ENCODE data around the gene SDS.

SDS gene

GRCh38 chr12:113399490-113399889 is 4.2 kb downstream of the SDS start:
- no peak for DNase-seq (ENCODE audit: low read depth in 2 of 2)

DNA sequence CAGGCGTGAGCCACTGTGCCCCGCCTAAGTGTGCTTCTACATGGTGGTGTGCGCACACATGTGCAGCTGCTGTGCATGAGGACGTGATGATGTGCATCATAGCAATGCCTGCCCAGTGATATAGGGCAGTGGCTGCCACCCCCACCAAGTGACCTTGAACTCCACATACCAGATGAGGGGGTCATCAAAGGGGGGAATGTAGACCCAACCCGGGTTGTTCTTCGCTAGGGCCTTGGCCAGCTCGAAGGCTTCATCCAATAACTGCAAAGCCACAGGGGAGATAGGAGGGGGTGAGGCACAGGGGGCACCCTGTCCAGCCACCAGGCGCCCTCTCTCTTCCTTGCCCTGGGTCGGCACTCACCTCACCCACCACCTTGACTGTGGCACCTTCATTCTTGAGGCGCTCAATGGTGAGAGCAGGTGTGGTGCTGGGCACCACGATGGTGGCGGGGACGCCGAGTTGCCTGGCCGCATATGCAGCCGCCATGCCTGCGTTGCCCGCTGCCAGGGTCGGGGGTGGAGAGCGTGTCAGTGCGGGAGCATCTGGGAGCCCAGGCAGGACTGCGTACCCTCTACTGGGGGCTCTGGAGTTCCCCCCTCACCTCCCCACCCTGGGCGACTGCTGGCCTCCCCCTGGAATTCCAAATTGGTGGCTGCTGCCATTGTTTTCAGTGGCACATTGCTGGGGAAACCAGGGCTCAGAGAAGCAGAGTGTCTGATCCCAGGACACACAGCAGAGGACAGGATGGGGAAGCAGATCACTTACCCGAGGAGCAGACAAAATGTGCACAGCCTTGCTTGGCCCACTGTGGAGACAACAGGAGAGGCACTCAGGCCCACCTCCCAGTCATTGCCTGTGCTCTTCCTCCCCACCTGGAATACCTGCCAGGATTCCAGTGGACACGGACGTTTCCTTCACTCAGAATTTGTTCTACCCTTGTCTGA is 5.1 kb downstream of the SDS start:
- no peak for DNase-seq (ENCODE audit: low read depth in 2 of 2)

- no peak for DNase-seq (ENCODE audit: low read depth in 2 of 2)
Observed at GRCh38 chr12:113397497-113398197, 6.0 kb downstream of the SDS start.

DNA sequence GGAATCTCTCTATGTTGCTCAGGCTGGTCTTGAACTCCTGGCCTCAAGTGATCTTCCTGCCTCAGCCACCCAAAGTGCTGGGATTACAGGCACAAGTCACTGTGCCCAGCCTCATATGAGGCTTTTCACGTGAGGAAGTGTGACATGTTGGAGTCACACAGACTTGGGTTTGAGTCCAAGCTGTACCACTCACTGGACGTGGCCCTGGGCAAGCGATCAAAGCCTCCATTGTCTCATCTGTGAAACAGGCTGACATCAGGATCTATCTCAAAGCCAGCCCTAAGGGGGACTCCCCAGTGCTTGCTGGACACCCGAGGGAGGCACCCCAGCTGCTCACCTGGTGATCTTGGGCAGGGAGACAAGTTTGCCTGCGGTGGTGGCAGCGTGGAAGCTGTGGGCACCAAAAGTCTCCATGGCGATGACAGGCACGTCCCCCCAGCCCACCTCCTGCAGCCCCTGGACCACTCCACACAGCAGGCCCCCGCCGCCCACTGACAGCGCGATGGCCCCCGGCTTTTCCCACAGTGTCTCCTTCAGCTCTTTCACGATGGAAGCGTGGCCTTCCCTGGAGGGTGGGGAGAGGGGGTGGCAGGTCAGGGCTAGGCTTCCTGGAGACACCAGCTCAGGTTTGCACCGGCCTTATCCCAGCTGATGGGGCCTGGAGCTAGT is 6.7 kb downstream of the SDS start:
- no peak for DNase-seq (ENCODE audit: low read depth in 2 of 2)

DNA sequence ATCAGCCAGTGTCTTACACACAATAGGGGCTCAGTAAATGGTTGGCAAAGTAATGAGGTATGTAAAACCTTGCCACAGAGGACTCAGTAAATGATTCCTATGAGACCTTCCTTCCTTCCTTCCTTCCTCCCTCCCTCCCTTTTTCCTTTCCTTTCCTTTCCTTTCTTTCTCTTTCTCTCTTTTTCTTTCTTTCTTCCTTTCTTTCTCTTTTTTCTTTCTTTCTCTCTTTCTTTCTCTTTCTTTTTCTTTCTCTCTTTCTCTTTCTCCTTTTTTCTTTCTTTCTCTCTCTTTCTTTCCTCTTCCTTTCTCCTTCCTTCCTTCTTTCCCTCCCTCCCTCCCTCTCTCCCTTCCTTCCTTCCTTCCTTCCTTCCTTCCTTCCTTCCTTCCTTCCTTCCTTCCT is 7.5 kb downstream of the SDS start:
- DNase-seq (ENCODE audit: low read depth in 2 of 2), result no peak

DNA sequence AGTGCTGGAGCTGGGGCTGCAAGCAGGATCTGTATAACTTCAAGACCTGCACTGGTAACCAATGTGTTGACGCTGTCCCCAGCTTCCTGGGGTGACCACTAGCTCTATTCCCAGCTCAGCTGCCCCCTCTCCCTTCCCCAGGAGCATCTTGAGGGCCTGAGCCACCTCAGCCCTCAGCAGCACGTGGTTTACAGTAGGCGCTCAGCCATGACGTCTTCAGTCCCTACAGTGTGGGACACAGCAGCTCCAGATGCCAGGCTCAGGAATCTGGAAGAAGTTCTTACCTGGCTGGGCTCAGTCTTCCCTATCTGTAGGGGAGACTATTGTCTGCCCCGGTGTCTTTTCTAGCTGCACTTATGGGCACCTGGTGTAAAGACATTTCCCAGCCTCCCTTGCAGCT is 8.6 kb downstream of the SDS start:
- DNase-seq (ENCODE audit: low read depth in 2 of 2), result no peak

GRCh38 chr12:113393749-113394148 is 9.9 kb downstream of the SDS start:
- no peak for DNase-seq (ENCODE audit: low read depth in 2 of 2)

GRCh38 chr12:113392988-113393579 is 10.6 kb downstream of the SDS start:
- no peak for DNase-seq (ENCODE audit: low read depth in 2 of 2)

GRCh38 chr12:113392520-113392919 is 11.2 kb downstream of the SDS start:
- DNase-seq (ENCODE audit: low read depth in 2 of 2), result no peak

GRCh38 chr12:113391650-113392337 is 11.9 kb downstream of the SDS start:
- DNase-seq (ENCODE audit: low read depth in 2 of 2), result no peak

- DNase-seq (ENCODE audit: low read depth in 2 of 2), result no peak
Observed at GRCh38 chr12:113391145-113391544, 12.5 kb downstream of the SDS start.

GRCh38 chr12:113390064-113391043 is 13.3 kb downstream of the SDS start:
- DNase-seq (ENCODE audit: low read depth in 2 of 2), result no peak

DNA sequence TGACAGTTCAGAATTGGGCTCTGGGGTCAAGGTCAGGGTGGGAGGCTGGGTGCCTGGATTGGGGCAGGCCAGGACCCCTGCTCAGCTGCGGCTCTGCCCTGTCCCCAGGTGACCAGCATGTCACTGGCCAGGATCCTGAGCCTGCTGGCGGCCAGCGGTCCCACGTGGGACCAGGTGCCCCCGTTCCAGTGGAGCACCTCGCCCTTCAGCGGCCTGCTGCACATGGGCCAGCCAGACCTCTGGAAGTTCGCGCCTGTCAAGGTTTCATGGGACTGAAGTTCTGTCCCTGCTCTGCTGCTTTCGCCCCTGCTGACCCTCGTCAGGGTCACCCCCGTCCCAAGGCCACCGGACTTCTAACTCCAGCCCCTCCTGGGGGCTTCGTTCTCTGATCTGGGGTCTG is 15.3 kb downstream of the SDS start:
- no peak for DNase-seq (ENCODE audit: low read depth in 2 of 2)

DNA sequence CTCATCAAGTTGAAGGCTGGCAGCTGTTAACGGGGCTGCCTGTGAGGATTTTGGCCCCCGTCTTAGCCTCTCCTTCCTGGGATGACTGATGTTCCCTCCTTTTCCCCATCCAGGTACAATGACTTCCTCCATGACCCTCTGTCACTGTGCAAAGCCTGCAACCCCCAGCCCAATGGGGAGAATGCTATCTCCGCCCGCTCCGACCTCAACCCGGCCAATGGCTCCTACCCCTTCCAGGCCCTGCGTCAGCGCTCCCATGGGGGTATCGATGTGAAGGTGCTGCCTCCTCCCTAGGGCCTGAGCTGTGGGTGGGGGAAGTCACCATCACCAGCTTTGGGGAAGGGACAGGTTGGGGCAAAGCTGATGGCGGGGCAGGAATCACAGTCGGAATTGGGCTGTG is 16.1 kb downstream of the SDS start:
- DNase-seq (ENCODE audit: low read depth in 2 of 2), result no peak

DNA sequence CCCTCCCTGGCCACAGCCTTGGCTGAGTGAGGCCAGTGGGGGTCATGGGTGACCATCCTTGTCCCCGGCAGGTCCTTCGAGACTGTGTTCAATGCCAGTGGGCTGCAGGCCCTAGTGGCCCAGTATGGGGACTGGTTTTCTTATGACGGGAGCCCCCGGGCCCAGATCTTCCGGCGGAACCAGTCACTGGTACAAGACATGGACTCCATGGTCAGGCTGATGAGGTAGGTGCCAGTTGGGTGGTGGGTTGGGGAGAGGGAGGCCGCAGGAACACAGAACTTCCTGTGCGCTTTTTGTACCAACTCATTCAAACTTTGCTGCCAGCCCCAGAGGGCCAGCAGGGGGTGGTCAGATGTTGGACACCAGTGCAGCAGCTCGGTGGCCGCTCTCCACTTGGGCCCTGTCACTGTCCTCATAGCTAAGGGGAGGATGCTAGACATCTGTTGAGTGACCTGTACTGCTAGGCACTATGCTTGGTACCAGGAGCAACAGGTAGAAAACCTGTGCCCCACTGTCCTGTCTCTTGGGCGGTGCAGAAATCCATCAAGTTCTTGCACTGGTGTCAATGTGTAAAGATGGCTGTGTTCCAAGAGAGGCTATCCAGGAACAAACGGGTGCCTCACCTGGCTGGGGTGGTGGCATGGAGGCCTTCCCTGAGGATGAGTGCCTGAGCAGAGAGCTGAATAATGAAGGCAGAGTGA is 16.7 kb downstream of the SDS start:
- DNase-seq (ENCODE audit: low read depth in 2 of 2), result no peak

GRCh38 chr12:113385282-113385882 is 18.3 kb downstream of the SDS start:
- DNase-seq (ENCODE audit: low read depth in 2 of 2), result no peak

DNA sequence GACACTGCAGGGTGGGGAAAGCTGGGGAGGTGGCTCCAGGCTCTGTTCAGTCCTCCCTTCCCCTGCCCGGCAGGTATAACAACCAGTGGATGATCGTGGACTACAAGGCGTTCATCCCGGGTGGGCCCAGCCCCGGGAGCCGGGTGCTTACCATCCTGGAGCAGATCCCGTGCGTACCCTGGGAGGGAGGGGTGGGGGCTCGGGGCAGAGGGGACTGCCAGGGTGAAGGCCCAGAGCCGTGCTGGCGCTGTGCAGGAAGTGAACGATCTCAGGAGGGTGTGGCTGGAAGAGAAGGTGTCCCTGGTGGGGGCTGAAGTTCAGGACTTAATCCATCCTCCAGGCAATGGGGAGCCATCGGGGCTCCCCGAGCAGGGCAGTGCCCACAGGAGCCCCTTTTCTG is 18.9 kb downstream of the SDS start:
- DNase-seq (ENCODE audit: low read depth in 2 of 2), result no peak

- no peak for DNase-seq (ENCODE audit: low read depth in 2 of 2)
Observed at GRCh38 chr12:113382206-113382605, 21.5 kb downstream of the SDS start.

DNA sequence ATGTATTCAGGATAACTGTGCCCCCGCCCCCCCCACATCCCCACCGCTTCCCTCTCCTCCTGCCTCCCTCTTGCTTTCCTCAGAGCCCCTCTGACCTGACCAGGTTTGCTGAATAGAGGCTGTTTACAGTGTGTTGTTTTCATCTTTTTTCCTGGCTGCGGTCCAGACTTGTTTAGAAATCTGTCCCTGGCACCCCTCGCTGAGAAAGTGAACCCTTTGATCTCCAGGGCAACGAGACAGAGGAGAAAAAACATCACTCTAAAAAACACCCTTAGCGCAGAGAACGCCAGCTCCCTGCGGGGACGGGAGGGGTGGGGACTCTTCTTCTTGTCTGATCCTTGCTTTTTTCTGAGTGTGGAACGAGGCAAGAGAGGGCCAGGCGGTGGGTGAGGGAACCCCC is 22.5 kb downstream of the SDS start:
- DNase-seq (ENCODE audit: low read depth in 2 of 2), result no peak
